K562 (cell line): ENCODE results near the gene YOD1. TPM values are rescaled to one million over a fixed set of nuclear protein-coding genes. Genes with fewer than 3 reads are reported as not detected.

Experiments used
- BDP1 ChIP-seq: IDR thresholded peaks from 3 replicates; pipeline ENCODE4 v1.6.1; 2011; ENCODE audit not compliant: insufficient read length, insufficient read depth
- CBFA2T3 ChIP-seq: fragments of 450-650 bp; IDR thresholded peaks from 2 replicates; pipeline ENCODE4 v1.6.1; 2017
- HEY1 ChIP-seq: fragments of 250-450 bp; sonication (Bioruptor Pico); IDR thresholded peaks from 2 replicates; pipeline ENCODE4 v1.5.0; 2020; ENCODE audit warnings: mild to moderate bottlenecking, moderate library complexity, borderline replicate concordance
- HIVEP1 ChIP-seq: fragments of 250-450 bp; sonication (Bioruptor Pico); IDR thresholded peaks from 2 replicates; pipeline ENCODE4 v1.4.0; 2020; ENCODE audit warnings: mild to moderate bottlenecking
- PTRF ChIP-seq: fragments of 450-650 bp; IDR thresholded peaks from 2 replicates; pipeline ENCODE4 v1.6.1; 2016; ENCODE audit warnings: mild to moderate bottlenecking, missing genetic modification characterization, missing compliant biosample characterization
- RFX1 ChIP-seq: fragments of 450-650 bp; IDR thresholded peaks from 2 replicates; pipeline ENCODE4 v1.6.1; 2016; ENCODE audit warnings: mild to moderate bottlenecking, moderate library complexity
- SIRT6 ChIP-seq: IDR thresholded peaks from one replicate; pipeline ENCODE4 v1.6.1; 2012; ENCODE audit warnings: low read depth, mild to moderate bottlenecking, control low read depth, inconsistent platforms, low read length, moderate library complexity
- SPI1 ChIP-seq: IDR thresholded peaks from 2 replicates; pipeline ENCODE4 v1.6.1; 2011; ENCODE audit warnings: low read depth, low read length, control low read depth, borderline replicate concordance
- SREBF1 ChIP-seq: fragments of 150-350 bp; IDR thresholded peaks from 2 replicates; pipeline ENCODE4 v1.6.1; 2014; ENCODE audit warnings: antibody characterized with exemption, low read depth, low read length, borderline replicate concordance
- STAT6 ChIP-seq: sonication (generic); formaldehyde crosslinking; IDR thresholded peaks from 2 replicates; pipeline ENCODE4 v1.8.1; 2023; ENCODE audit warnings: mild to moderate bottlenecking, missing genetic modification reagents
- U2AF2 ChIP-seq: fragments of 200-400 bp; formaldehyde crosslinking; optimal IDR thresholded peaks from 2 replicates; pipeline ENCODE3; 2017; ENCODE audit warnings: low read depth, mild to moderate bottlenecking, low read length
- ZBTB49 ChIP-seq: sonication (generic); formaldehyde crosslinking; IDR thresholded peaks from 2 replicates; pipeline ENCODE4 v1.8.0; 2022; ENCODE audit warnings: missing genetic modification reagents, mild to moderate bottlenecking, borderline replicate concordance
- ZFPM2 ChIP-seq: fragments of 250-450 bp; sonication (Bioruptor Pico); IDR thresholded peaks from 2 replicates; pipeline ENCODE4 v1.5.1; 2022; ENCODE audit warnings: mild to moderate bottlenecking
- ZNF121 ChIP-seq: sonication (generic); formaldehyde crosslinking; conservative IDR thresholded peaks from 2 replicates; pipeline ENCODE4 v1.8.0; 2022; ENCODE audit warnings: missing genetic modification reagents
- ZNF133 ChIP-seq: fragments of 250-450 bp; sonication (Bioruptor Pico); IDR thresholded peaks from 2 replicates; pipeline ENCODE4 v1.4.0; 2020; ENCODE audit warnings: mild to moderate bottlenecking
- ZNF217 ChIP-seq: sonication (generic); formaldehyde crosslinking; IDR thresholded peaks from 2 replicates; pipeline ENCODE4 v1.8.0; 2022; ENCODE audit warnings: mild to moderate bottlenecking, missing genetic modification reagents
- ZNF583 ChIP-seq: fragments of 250-450 bp; sonication (Bioruptor Pico); IDR thresholded peaks from 2 replicates; pipeline ENCODE4 v1.4.0; 2020
- ZNF586 ChIP-seq: fragments of 450-650 bp; formaldehyde crosslinking; conservative IDR thresholded peaks from 2 replicates; pipeline ENCODE4 v1.4.0; 2020; ENCODE audit warnings: mild to moderate bottlenecking, moderate library complexity
- ZNF699 ChIP-seq: fragments of 250-450 bp; sonication (Bioruptor Pico); IDR thresholded peaks from 2 replicates; pipeline ENCODE4 v1.8.0; 2021; ENCODE audit warnings: mild to moderate bottlenecking, moderate library complexity; ENCODE audit not compliant: insufficient replicate concordance
- ZNF75A ChIP-seq: fragments of 450-650 bp; formaldehyde crosslinking; IDR thresholded peaks from 2 replicates; pipeline ENCODE4 v1.4.0; 2020; ENCODE audit warnings: mild to moderate bottlenecking
- polyA plus RNA-seq, 8 experiments: library from polyadenylated mRNA; depleted of rRNA in 4 of 8; stranded (reverse) in 5 of 8; unstranded in 3 of 8; fragments of >200 nt; fragmentation: Nextera tagmentation in 2 of 8; fragmentation: Illumina TruSeq in 1 of 8; extraction: Ambion mirVana in 2 of 8; extraction: Trizol in 1 of 8; gene quantifications; 2 replicates each; pipeline versions ENCODE4 v1.2.1 to v1.2.3, GENCODE V29; 2011 to 2014; ENCODE audit warnings: inconsistent platforms in 1 of 8, missing spikeins in 1 of 8
- total RNA-seq, 7 experiments: library from RNA; depleted of rRNA in 6 of 7; stranded (reverse); fragments of >200 nt in 6 of 7; fragmentation: Illumina TruSeq in 2 of 7; extraction: Trizol in 2 of 7; gene quantifications; 2 replicates each; pipeline versions ENCODE4 v1.2.1 to v1.2.3, GENCODE V29; 2011 to 2021; ENCODE audit warnings: low replicate concordance in 1 of 7
- TF ChIP-seq, protein P1 (sequence below): fragments of 250-450 bp; sonication (Bioruptor Pico); IDR thresholded peaks from 2 replicates; pipeline ENCODE4 v1.8.0; 2022; ENCODE audit warnings: moderate library complexity, mild to moderate bottlenecking, inconsistent platforms
- TF ChIP-seq, protein P2 (sequence below): fragments of 450-650 bp; formaldehyde crosslinking; IDR thresholded peaks from 2 replicates; pipeline ENCODE4 v1.4.0; 2022; ENCODE audit warnings: missing genetic modification characterization

Gene YOD1
- total and polyA plus RNA-seq, 9 of the 15 experiments (the other 6 are each of a cell fraction or from before 2014, with no cell fraction given), result 18.2 to 78.1 (median 46.9) TPM

GRCh38 chr1:207029701-207030521 is 21.1 kb downstream of the YOD1 start (continued):
- no peak for TF ChIP-seq STAT6 (CRISPR knock-in tag)
- TF ChIP-seq ZNF586, result no peak
- no peak for TF ChIP-seq HEY1 (CRISPR knock-in tag)
- TF ChIP-seq SPI1, result no peak
- no peak for TF ChIP-seq ZBTB49 (CRISPR knock-in tag)
- TF ChIP-seq ZNF133 (CRISPR knock-in tag), result 0 out of 2 replicates have a peak, but pooled peaks have one; percentile 17
- no peak; the same call in 1 of the 2 replicates for TF ChIP-seq ZNF583 (CRISPR knock-in tag)
- TF ChIP-seq, protein P1, sequence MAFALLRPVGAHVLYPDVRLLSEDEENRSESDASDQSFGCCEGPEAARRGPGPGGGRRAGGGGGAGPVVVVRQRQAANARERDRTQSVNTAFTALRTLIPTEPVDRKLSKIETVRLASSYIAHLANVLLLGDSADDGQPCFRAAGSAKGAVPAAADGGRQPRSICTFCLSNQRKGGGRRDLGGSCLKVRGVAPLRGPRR (CRISPR knock-in tag), result no peak
- no peak for TF ChIP-seq CBFA2T3
- no peak for TF ChIP-seq ZNF121 (CRISPR knock-in tag)
- peak; percentile 43; the same call in 1 of the 2 replicates for TF ChIP-seq ZNF75A (CRISPR knock-in tag)
- TF ChIP-seq ZFPM2, result no peak
- no peak for TF ChIP-seq SIRT6
- no peak for TF ChIP-seq PTRF (tag)
- TF ChIP-seq, protein P2, sequence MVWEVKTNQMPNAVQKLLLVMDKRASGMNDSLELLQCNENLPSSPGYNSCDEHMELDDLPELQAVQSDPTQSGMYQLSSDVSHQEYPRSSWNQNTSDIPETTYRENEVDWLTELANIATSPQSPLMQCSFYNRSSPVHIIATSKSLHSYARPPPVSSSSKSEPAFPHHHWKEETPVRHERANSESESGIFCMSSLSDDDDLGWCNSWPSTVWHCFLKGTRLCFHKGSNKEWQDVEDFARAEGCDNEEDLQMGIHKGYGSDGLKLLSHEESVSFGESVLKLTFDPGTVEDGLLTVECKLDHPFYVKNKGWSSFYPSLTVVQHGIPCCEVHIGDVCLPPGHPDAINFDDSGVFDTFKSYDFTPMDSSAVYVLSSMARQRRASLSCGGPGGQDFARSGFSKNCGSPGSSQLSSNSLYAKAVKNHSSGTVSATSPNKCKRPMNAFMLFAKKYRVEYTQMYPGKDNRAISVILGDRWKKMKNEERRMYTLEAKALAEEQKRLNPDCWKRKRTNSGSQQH (CRISPR knock-in tag), result no peak
- no peak for TF ChIP-seq HIVEP1 (CRISPR knock-in tag)
- no peak for TF ChIP-seq RFX1
- TF ChIP-seq U2AF2, result no peak
- no peak for TF ChIP-seq ZNF699 (CRISPR knock-in tag)
- no peak for TF ChIP-seq SREBF1
- TF ChIP-seq ZNF217 (CRISPR knock-in tag), result no peak
- TF ChIP-seq BDP1, result no peak
